Stimulated activated CD8-positive, alpha-beta memory T cell treated with anti-CD3 and anti-CD28 coated beads, Interleukin-15, amount 100 ng/mL, for 4 hours (primary cell): ENCODE measurements around the gene ROBO4.

Experiments used
- DNase-seq, 2 donors: peaks; one replicate each; pipeline ENCODE4 v3.0.0-alpha.2; 2020; ENCODE audit warnings: low read depth in 2 of 2

ROBO4 gene

GRCh38 chr11:124890151-124890550 lies 7.5 kb downstream of the ROBO4 start:
- DNase-seq: no peak

- no peak for DNase-seq
These were observed 8.2 kb downstream of the ROBO4 start for GRCh38 chr11:124889191-124890091.

- no peak for DNase-seq
These were observed 10.0 kb downstream of the ROBO4 start for GRCh38 chr11:124887667-124888013.

GRCh38 chr11:124886978-124887666 lies 10.5 kb downstream of the ROBO4 start:
- DNase-seq: no peak

- DNase-seq: no peak
These were observed 11.2 kb downstream of the ROBO4 start for GRCh38 chr11:124886476-124886875.

- no peak for DNase-seq
These were observed 12.7 kb downstream of the ROBO4 start for GRCh38 chr11:124884869-124885479.

GRCh38 chr11:124884340-124884739 lies 13.3 kb downstream of the ROBO4 start:
- no peak for DNase-seq

GRCh38 chr11:124882339-124883071 lies 15.2 kb downstream of the ROBO4 start:
- no peak for DNase-seq

GRCh38 chr11:124880958-124881357 lies 16.7 kb downstream of the ROBO4 start:
- DNase-seq: no peak

- no peak for DNase-seq
These were observed 17.4 kb downstream of the ROBO4 start for GRCh38 chr11:124880290-124880611.

GRCh38 chr11:124879493-124880289 lies 18.0 kb downstream of the ROBO4 start:
- no peak for DNase-seq

- no peak for DNase-seq
These were observed 18.7 kb downstream of the ROBO4 start for GRCh38 chr11:124878759-124879492.

GRCh38 chr11:124877910-124878758 lies 19.5 kb downstream of the ROBO4 start:
- DNase-seq: no peak

- no peak for DNase-seq
These were observed 20.1 kb downstream of the ROBO4 start for GRCh38 chr11:124877631-124877909.

GRCh38 chr11:124876818-124877630 lies 20.6 kb downstream of the ROBO4 start:
- DNase-seq: no peak

- DNase-seq: peak; percentile 59 to 70
These were observed 21.5 kb downstream of the ROBO4 start for GRCh38 chr11:124875943-124876817.

- DNase-seq: no peak
These were observed 22.3 kb downstream of the ROBO4 start for GRCh38 chr11:124875401-124875800.
